HG03097 (cell line): ENCODE data around the gene PKLR.
"Not testable (repeated sequence)": the region's sequence is repeated elsewhere in the genome, so short reads cannot be mapped to it uniquely, and the experiment has no call there.

Experiments
- ATAC-seq: cut with Tn5 transposase; IDR thresholded peaks from one replicate; pipeline ENCODE4 v1.9.1; 2021; ENCODE audit not compliant: unreplicated experiment, low FRiP score

PKLR gene

DNA sequence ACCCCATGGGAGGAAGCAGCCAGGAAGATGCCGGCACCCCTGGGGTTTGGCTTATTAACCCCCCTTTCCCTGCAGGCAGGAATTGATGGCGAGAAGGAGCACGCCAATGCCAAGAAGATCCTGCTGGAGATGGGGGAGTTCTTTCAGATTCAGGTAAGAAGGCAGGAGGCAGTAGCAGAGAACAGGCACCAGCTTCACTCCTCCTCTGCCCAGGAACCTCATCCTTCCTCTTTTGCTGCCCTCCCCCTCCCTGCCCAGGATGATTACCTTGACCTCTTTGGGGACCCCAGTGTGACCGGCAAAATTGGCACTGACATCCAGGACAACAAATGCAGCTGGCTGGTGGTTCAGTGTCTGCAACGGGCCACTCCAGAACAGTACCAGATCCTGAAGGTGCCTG is 18.3 kb upstream of the PKLR start:
- no peak for ATAC-seq

- no peak for ATAC-seq
Measured at GRCh38 chr1:155318082-155318481, 16.8 kb upstream of the PKLR start.

- ATAC-seq: no peak
Measured at GRCh38 chr1:155316922-155317321, 15.7 kb upstream of the PKLR start.

DNA sequence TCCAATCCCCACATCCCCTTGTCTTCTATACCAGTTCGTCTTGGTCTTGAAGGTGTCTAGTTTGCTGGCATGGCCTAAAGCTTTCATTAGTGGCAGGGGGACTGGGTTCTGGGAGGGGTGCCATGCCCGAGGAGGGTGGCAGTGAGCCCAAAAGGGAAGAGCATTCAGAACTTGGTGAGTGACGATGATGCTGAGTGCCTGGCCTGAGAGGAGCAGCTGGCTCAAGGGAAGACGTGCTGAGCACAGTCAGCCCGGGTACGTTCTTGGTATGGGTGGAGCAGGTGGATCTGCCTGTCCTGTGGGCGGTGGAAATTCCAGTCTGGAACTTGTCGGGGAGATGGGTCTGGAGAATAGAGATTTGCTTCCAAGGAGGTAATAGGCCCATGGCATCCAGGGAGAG is 12.0 kb upstream of the PKLR start:
- no peak for ATAC-seq

DNA sequence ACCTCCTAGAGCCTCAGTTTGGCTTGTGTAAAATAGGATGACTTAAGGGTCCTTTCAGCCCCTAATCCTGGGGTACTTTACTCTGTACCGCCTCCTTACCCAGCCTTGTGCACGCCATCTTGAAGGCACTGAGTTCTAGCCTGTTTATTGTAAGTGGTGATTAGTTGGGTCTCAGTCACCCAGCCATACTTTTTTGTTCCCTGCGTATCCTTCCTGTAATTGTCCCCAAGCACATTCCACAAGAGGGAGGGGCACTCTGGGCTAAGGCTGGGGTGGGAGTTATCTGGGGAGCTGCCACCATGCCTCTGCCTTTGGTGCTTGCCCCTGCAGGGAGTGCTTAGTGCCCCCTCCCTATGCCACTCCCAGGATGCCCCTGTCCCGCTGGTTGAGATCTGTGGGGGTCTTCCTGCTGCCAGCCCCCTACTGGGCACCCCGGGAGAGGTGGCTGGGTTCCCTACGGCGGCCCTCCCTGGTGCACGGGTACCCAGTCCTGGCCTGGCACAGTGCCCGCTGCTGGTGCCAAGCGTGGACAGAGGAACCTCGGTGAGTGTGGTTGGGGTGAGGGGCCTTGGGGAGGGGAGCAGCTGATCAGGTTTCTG is 8.3 kb upstream of the PKLR start:
- ATAC-seq: no peak

DNA sequence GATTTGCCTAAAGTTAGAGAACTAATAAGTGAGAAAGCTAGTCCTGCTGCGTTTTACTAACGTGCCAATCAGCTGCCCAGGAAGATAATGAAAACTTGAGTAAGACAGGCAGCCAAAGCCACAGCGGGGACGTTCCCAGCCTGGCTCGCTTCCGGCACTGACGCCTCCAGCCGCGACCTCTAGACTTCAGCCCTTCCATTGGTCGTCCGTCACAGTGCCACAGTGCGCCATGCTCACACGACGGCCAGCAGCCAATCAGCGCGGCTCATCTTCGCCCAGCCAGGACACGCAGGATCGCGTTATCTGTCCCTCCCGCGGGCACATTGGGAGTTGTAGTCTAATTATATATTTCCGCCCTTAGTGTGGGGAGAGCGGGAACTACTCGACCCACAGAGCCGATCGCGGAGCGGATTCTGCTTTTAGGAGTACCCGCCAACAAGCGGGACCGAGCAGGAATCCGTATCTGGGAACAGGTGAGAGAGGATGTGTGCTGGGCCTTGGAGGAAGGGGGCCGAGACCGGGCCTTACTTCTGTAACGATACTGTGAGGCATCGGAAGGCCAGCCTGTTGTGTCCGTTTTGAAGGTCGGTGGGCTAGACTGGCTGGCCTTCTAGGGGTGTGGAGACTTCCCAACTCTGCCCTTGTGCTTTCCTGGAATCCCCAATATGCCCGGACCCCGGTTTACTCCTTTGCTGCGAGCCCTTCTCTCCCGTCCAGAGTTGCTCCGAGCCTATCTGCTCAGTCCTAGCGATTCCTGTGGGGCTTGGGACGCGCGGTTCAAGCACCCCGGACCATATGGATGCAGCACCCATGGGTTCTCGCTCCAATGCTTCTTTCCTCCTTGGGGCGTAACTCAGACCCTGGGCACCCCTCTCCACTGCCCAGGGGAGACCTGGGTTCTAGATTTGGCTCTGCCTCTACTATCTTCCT is 7.5 kb upstream of the PKLR start, which contains the start of gene FDPS:
Gene FDPS (plus strand): TSS at position 374 of the 930 bp plus-strand sequence. CDS start 924 bp downstream, outside the sequence.
- peak; percentile 82 for ATAC-seq

- no peak for ATAC-seq
Measured at GRCh38 chr1:155307247-155307740, 6.1 kb upstream of the PKLR start.

- no peak for ATAC-seq
Measured at GRCh38 chr1:155305881-155306391, 4.7 kb upstream of the PKLR start.

DNA sequence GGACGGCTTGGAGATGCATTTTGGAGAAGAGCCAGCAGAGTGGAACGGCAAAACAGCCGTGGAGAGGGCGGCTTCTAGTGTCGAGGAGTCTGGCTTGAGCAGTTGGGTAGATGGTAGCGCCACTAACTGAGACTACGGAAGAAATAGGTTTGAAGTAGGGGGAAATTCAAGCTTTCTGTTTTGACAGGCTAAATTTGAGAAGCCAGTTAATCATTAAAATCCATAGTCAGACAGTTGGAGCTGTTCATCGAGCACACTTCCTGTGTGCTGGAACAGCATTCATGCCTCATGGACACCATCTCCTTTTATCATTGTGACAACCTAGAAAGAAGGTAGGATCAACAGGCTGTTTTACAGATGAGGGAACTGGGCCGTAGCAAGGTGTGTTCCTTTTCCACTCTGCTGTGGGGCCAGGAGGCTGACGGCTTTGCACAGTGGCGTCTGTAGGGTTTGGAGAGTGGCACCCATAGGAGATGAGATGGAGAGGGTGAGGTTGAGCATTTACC is 3.4 kb upstream of the PKLR start:
- no peak for ATAC-seq

- ATAC-seq: no peak
Measured at GRCh38 chr1:155300553-155301329, 497 bp downstream of the PKLR start.

- ATAC-seq: no peak
Measured at GRCh38 chr1:155300024-155300423, 1.2 kb downstream of the PKLR start.

- no peak for ATAC-seq
Measured at GRCh38 chr1:155297384-155297783, 3.9 kb downstream of the PKLR start.

- no peak for ATAC-seq
Measured at GRCh38 chr1:155296661-155297060, 4.6 kb downstream of the PKLR start.

DNA sequence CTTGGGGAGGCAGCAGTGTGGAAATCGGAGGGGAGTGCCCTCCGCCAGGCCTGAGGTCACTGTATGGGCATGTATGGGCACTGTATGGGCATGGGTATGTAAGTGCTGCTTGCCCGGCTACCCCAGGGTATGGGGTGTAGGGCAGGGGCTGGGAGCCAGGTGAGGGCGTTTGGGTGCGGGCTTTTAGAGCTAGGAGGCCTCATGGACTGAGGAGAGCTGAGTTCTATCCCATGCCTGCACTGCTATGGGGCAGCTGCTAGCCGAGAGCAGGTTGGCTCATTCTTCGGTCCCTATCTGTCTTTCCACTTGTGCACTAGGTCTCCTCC is 5.3 kb downstream of the PKLR start:
- ATAC-seq: no peak

DNA sequence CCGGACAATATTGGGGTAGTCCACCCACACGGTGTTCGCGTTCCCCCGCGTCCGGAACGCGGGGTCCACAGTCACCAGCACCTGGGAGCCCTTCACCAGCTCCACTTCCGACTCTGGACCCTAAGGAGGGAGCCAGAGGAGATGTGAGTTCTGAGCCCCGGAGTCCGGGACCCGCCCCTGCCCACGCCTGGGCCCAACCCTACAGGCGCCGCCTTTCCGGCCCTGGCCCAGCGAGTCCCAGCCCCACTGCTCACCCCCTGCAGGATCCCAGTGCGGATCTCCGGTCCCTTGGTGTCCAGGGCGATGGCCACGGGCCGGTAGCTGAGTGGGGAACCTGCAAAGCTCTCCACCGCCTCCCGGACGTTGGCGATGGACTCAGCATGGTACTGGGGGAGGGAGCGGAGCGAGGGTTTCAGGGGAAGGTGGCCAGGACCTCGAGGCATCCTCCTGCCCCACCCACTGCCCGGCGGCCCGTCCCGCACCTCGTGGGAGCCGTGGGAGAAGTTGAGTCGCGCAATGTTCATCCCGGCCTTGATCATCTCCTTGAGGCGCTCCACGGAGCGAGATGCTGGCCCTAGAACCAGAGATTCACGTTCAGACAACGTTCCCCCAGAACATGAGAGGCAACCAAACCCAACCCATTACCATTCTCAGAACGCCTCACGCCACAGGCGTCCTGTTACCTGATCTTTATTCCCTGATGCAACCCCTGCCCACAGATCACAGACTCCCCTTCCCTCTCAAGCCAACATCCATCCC is 5.9 kb downstream of the PKLR start:
- ATAC-seq: no peak

DNA sequence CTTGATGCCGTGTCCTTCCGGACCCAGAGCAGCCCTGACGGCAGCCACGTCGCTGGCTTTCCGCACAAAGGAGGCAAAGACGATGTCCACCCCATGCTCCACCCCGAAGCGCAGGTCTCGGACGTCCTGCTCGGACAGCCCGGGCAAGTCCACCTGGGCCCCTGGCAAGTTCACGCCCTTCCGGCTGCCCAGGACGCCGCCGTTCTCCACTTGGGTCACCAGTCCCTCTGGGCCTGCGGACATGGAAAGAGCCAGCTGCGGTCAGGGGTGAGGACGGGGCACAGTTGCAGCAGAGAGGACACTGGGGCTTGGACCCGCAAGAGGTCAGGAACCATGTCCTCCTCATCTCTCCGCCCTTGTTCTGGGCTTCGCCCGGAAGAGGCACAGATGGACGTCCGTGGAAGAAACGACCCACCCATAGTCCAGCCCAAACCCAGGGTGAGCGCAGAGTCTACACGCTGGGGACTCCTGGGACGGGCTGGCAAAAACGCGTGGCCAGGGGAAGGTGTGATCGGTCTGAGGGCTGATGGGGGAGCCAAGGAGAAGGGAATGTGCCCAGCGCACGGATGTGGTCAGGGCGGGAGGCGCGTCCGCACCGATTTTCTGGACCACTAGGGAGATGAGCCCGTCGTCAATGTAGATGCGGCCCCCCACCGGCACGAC is 6.6 kb downstream of the PKLR start:
- no peak for ATAC-seq

- no peak for ATAC-seq
Measured at GRCh38 chr1:155293086-155293749, 8.0 kb downstream of the PKLR start.

DNA sequence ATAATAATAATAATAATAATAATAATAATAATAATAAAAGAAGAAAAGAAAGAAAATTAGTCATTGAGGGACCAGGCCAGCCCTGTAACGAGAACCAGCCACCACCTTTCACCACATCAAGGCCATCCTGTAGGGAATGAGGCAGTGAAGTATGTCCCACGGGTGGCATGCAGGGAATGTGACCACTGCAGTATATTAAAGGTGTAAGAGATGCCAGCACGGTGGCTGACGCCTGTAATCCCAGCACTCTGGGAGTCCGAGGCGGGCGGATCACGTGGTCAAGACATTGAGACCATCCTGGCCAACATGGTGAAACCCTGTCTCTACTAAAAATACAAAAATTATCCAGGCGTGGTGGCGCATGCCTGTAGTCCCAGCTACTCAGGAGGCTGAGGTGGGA is 10.2 kb downstream of the PKLR start:
- not testable (repeated sequence) for ATAC-seq

- no peak for ATAC-seq
Measured at GRCh38 chr1:155287987-155288543, 13.2 kb downstream of the PKLR start.
